HG03520 (cell line): Measurements from ENCODE around the gene CLDND2.

ENCODE experiments used
- ATAC-seq: cut with Tn5 transposase; IDR thresholded peaks from one replicate; pipeline ENCODE4 v1.9.1; 2021; ENCODE audit warnings: mild to moderate bottlenecking, moderate library complexity; ENCODE audit not compliant: unreplicated experiment

The CLDND2 gene

DNA sequence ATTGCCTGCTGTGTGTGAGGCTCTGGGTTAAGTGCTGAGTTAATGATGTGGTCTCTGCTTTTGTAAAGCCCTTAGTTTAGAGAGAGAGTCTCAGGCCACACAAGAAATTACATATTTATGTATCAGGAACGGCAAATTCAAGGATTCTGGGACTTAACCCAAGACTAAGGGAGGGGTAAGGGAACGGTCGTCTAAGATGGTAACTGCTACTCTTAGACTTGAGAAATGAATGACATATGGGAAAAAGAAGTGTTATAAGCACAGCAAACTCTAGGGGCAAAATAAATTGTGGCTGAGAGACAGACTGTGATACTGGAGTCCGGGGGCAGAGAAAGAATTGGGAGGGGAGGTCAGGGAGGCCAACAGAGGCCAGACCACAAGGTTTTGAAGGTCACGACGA lies 37.1 kb downstream of the CLDND2 start:
- no peak for ATAC-seq

DNA sequence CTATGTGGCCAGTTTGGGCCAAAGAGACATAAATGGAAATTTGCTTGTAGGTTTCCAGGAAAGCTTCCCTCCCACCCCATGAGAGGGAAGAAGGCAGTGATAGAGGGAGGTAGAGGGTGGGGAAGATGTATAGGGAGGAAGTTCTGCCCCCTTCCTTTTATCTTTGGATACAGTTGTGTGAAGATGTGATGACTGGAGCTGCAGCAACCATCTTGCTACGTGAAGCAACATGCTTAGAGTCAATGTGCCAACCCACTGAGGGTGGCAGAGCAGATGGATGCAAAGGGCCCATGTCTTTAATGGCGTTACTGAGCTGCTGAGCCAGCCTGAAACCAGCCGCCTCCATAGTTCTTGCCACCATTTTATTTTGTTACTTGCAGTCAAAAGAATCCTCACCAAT lies 37.6 kb downstream of the CLDND2 start:
- ATAC-seq, result no peak

DNA sequence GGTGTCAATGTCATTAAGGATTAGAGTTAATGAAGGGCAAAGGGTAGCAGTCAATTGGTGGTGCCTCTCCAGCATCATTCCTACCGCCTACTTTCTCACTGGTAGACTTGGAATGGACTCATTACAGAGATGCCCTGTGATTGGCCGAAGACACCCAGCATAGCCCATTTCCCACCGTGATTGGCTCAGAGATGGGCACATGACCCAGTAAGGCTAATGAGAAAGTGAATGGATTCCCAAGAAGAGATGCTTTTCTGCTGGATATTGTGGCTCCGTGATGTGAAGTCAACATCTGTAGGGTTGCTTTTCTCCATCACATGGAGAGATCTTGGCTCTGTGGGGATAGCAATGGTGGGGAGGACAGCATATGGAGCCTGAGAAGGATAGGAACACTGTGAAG lies 38.4 kb downstream of the CLDND2 start:
- ATAC-seq, result no peak

DNA sequence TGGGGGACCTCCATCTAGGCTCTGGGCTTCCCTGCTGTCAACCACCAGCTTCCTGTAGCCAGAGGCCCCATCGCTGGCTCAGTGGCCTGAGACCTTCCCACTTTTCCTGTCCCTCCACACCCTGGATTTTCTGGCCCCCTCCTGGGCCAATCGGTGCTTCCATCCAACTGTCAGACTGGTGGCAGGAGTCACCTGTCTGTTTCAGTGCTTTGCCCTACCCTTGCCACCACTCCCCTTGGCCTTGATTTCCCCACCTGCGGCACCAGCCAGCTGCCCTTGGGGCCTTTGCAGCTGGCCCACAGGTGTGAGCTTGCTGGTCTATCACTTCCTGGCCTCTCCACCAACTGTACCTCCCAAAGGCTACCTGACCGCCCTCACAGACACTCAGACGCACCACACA lies 39.4 kb downstream of the CLDND2 start:
- ATAC-seq, result no peak

DNA sequence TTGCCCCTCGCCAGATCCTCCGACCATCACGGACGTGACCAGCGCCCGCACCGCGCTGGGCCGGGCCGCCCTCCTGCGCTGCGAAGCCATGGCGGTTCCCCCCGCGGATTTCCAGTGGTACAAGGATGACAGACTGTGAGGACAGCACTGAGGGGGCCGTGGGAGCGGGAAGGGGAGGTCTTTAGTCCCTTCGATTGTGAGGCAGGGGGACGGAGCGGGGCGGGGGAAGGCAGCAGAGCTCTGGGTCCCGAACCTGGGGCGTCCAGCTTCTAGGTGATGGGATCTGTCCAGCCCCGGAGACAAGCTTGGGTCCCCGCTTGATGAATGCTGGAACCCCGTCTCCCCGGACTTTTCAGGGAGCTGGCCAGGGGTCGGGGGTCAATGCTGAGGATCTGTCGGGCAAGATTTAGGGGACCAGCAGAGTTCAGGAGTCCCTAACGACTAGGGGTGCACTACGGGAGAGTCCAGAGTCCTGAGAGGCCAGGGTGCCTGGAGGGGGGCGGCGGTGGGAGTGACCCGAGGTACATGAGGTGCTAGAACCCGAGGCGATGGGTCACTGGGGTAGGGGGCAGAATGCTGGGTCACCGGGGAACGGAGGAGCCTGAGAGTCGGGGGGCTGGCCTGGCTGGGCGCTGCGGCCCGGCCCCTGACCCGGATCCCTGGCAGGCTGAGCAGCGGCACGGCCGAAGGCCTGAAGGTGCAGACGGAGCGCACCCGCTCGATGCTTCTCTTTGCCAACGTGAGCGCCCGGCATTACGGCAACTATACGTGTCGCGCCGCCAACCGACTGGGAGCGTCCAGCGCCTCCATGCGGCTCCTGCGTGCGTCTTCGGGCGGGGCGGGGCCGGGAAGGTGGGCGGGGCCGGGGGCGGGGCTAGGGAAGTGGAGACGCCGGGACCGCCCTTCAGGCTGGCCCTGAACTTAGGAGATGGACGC lies 41.5 kb downstream of the CLDND2 start:
- no peak for ATAC-seq

DNA sequence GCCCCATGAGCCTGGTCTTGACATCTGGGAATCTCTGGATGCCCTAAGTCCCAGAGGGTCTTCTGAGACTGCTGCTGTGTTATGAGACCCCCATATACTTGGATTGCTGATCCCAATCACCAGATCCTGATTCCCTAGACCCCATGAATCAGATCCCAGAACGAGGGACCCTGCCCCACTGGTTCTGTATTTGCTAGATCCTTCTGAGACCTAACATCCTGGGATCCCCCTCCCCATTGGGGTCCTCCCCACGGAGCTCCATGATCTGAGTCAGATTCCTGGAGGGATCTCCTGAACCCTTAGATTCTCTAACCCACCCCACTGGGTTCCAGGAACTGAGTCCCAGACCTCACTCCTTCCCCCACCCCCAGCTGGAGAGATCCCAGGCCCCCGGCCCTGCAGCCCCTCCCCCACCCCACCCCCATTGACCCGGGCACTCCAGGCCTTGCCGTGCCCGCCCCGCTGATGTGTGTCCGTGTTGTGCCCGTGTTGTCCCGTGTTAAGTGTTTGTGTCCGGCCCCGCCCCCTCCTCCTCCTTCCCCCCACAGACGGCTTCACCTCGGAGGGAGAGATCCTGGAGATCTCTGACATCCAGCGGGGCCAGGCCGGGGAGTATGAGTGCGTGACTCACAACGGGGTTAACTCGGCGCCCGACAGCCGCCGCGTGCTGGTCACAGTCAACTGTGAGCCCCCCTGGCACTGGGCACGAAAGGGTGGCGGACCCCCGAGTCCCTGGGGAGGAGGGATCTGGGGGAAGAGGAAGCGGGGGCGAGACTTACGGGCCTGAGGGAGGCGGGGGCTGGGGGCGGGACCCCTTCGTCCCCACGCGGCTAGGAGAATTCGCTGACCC lies 42.4 kb downstream of the CLDND2 start:
- ATAC-seq, result no peak

DNA sequence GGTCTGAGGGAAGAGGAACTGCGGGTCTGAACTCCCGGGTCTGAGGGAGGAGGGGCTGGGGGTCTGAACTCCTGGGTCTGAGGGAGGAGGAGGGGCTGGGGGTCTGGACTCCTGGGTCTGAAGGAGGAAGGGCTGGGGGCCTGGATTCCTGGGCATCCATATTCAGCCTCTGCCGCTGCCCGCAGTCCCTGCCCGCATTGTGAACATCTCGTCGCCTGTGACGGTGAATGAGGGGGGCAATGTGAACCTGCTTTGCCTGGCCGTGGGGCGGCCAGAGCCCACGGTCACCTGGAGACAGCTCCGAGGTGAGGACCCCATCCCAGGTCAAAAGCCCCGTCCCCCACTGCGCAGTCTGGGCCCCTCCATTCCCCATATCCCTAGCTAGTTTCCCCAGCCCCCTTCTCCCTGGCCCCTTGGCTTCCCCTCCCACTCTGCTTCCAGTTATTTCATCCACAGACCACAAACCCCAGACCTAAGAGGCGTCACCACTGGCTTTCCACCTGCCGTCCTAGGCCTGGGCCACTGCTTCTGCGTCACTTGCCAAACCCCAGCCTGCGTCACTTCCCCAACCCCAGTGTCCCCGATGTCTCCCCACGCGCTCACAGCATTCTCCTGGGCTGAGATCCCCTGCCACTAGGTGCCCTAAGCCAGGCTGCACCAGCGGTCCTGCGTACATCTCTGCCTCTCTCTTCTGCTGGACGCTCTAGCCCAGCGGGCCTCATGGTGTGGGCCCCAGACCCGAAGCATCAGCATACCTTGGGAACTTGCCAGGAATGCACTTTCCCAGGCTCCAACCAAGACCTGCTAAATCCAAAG lies 43.4 kb downstream of the CLDND2 start:
- ATAC-seq, result no peak

DNA sequence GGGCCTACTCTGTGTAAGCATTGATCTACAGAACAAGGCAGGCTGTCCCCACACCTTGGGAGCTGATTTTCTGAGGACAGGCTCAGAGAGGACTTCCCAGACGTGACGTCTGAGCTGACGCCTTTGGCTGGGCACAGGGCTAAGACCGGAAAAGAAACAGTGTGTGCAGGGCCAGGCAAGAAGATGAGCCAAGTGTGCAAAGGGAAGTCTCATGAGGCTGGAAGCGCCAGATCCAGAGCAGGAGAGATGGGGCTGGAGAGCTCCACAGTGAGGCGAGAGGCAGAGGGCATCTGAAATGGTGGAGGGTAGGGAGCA lies 44.7 kb downstream of the CLDND2 start:
- ATAC-seq, result no peak

DNA sequence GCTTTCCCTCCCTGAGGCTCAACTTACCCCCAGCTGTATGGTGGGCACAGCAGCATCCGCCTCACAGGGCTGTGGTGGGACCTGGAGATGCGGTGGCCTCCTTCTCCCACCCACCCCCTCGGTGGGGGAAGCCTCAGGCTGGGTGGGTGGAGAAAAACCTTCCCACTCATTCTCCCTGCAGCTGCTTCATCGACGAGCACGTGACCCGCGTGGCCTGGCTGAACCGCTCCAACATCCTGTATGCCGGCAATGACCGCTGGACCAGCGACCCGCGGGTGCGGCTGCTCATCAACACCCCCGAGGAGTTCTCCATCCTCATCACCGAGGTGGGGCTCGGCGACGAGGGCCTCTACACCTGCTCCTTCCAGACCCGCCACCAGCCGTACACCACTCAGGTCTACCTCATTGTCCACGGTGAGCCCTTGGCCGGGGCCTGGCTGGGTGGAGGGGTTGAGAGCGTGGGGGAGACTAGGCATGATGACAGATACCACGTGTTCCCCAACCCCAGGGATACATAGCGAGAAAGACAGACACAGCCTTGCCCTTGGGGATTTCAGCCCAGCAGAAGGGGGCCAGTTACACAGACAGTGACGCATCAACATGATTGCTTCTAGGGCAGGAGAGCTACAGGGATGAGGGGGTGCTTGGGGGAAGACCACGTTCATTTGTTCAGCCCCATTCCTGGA lies 45.2 kb downstream of the CLDND2 start:
- no peak for ATAC-seq

DNA sequence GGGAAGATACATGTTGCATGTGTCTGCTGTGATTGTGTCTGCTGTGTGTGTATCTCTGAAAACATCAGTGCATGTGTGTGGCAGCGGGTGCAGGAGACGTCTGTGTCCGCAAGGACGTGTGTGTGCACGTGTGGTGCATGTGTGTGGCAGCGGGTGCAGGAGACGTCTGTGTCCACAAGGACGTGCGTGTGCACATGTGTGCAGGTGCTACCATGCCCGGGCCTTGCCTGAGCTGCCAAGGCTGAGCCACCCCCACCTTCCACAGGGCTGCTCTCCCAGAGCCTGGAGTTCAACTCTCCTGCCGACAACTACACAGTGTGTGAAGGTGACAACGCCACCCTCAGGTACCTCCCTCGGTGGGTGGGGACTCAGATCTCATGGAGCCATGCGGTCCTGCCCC lies 47.0 kb downstream of the CLDND2 start:
- no peak for ATAC-seq

DNA sequence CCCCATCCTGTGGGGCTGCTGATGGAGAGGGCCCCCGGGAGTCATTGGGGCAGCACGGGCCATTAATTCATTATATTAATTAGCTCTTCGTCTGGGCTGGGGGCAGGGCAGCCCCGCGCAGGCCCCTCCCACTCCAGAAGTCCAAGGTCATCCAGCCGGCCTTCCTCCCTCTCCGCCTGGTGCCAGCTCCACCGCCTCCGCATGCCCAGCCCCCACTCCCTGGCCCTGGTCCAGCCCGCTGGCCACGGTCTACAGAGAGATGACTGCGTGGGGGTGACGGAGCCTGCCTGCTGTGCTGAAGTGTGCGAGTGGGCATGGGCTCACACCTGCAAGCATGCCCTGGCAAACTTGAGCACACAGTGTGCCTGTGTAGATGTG lies 48.5 kb downstream of the CLDND2 start:
- ATAC-seq, result no peak

DNA sequence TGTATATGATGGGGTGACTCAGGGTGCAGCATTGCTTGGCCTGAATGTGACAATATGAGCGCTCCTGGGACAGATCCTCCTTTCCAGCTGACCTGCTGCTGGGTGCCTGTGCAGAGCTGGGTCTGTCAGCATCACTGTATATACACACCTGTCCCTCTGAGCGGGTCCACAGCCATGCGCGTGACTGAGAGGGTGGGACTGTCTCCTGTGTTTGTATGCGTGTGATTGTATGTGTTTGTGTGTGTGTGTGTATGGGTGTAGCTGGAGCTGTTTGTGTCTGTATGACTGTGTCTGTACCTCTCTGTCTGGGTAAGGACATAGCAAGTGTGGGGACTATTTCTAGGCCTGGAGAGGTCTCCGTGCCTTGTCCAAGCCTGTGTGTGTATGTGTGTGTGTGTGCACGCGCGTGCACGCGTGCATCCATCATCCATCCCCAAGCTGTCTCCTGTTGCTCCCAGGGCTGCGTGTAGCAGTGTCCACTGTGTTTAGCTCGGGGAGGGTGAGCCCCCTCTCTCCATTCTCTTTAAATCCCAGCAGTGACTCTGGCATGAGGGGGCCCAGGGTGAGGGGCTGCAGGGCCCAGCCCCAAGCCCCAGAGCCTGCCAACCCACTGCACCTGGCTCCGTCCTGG lies 49.0 kb downstream of the CLDND2 start:
- no peak for ATAC-seq

DNA sequence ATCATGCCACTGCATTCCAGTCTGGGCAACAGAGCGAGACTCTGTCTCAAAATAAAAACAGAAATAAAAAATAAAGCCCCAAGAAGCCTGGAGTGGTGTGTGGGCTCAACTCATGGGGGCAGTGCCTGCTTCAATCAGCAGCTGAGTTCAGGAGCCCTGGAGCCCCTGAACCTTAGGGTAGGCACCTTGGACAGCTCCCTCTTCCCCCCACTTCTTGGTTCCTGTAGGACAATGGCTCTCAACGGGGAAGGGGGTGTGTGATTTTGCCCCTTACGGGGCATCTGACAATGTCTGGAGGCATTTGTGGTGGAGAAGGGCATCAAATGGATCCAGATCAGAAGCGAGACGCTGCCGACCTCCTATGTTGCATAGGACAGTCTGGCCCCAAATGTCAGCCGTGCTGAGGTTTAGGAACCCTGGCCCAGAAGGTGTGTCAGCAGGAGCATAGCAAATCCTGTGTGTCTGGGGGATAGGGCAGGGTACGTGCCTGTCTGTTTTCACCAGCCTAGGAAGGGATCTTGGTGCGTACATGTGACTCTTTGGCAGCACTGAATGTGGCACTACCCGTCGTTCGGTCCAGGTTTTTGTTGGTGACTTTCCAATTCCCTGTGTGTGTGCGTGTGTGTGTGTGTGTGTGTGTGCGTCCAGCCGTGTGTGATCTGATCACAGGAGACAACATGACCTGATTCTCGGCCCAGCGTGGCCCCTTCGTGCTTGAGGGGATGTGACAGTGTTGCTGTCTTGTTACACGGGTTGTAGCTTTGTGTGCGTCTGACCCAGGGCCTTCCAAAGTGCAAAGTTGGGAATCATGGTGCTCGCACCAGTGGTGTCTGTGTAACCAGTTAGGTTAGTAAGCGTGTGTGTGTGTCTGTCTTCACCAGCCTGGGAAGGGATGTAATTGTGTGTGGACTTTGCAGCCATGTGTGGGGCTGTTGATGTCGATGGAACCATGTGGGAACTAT lies 49.8 kb downstream of the CLDND2 start:
- ATAC-seq, result no peak

DNA sequence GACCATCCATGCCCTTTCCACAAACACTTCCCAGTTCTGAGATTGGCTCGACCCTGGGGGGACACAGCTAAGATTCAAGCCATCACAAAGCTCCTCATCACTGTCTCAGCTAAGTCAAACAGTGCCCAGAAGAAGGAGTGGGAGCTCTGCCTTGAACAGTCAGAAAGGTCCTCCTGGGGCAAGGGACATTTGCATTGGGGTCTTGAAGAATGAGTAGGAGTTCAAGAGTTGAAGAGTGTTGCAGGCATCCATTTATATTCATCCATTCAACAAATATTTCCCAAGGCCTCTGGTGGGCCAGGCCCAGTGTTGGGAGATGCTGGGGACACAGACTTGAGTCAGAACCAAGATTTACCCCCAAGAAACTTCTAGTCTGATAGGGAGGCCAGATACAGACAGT lies 50.8 kb downstream of the CLDND2 start:
- ATAC-seq, result no peak

DNA sequence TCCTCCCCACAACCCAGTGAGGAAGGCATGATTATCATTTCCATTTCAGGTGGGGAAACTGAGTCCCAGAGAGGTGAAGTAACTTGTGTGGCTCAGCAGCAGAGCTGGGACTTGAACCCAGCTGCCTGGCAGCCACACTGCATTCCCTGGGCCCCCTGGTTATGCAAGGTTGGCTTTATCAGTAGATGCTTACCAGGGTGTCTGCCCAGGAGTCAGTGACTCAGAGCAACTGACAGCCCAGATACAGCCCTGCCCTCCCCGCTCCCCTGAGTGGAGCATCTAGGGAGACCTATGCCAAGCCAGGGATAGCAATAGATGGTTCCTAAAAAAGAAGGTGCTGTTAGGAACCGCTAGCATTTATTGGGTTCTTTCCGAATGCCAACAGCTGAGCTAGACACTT lies 51.4 kb downstream of the CLDND2 start:
- no peak for ATAC-seq
